PC-9 (cell line): ENCODE data around the gene MMD. TPM values are rescaled to one million over a fixed set of nuclear protein-coding genes. Genes with fewer than 3 reads are reported as not detected.

ENCODE experiments used
- BruUV-seq: library from RNA; stranded (reverse); fragments of 400-500 nt; replicated peaks from 2 replicates; lab custom pipeline; 2021; lab: Mats Ljungman, UMichigan
- CTCF ChIA-PET: fragments of 300-600 bp; sonication (Branson Sonifier 250); formaldehyde crosslinking; loops from one replicate; lab custom pipeline; 2022; ENCODE audit warnings: antibody characterized with exemption; lab: Charles Lee
- POLR2A ChIA-PET: fragments of 300-600 bp; sonication (Branson Sonifier 250); formaldehyde crosslinking; loops from one replicate; lab custom pipeline; 2022; ENCODE audit warnings: antibody characterized with exemption; ENCODE audit not compliant: unreplicated experiment; lab: Charles Lee
- DNase-seq, 2 experiments: peaks; one replicate each; pipeline versions ENCODE4 v3.0.0 to v3.0.0-alpha.2; 2015 to 2022; ENCODE audit warnings: mixed read lengths in 1 of 2
- H2AFZ ChIP-seq: fragments of 200-600 bp; sonication (generic); 2 replicates; pipeline ENCODE4 v1.8.1; 2017; ENCODE audit warnings: antibody characterized with exemption
- H3F3A ChIP-seq: fragments of 200-600 bp; sonication (generic); 2 replicates; pipeline ENCODE4 v1.8.1; 2017; ENCODE audit warnings: antibody characterized with exemption, mild to moderate bottlenecking, low read depth; ENCODE audit not compliant: insufficient read depth
- H3K27ac ChIP-seq: fragments of 200-600 bp; sonication (generic); 2 replicates; pipeline ENCODE4 v1.6.1; 2016; ENCODE audit warnings: mixed run types
- H3K27me3 ChIP-seq: fragments of 200-600 bp; sonication (generic); 2 replicates; pipeline ENCODE4 v1.6.1; 2016; ENCODE audit warnings: low read depth, mixed run types; ENCODE audit not compliant: insufficient read depth
- H3K36me3 ChIP-seq: fragments of 200-600 bp; sonication (generic); 2 replicates; pipeline ENCODE4 v1.6.1; 2016; ENCODE audit warnings: low read depth, mixed run types
- H3K4me1 ChIP-seq: fragments of 200-600 bp; sonication (generic); replicated peaks from 2 replicates; pipeline ENCODE4 v1.6.1; 2016; ENCODE audit warnings: mixed run types; ENCODE audit not compliant: insufficient read depth
- H3K4me2 ChIP-seq: fragments of 200-600 bp; sonication (generic); 2 replicates; pipeline ENCODE4 v1.6.1; 2017; ENCODE audit warnings: mixed run types
- H3K4me3 ChIP-seq: fragments of 200-600 bp; sonication (generic); 2 replicates; pipeline ENCODE4 v1.6.1; 2016; ENCODE audit warnings: mixed run types
- H3K79me2 ChIP-seq: fragments of 200-600 bp; sonication (generic); 2 replicates; pipeline ENCODE4 v1.6.1; 2017; ENCODE audit warnings: low read depth, mixed run types
- H3K9me2 ChIP-seq: fragments of 200-600 bp; sonication (generic); 2 replicates; pipeline ENCODE4 v1.8.1; 2017; ENCODE audit warnings: mild to moderate bottlenecking; ENCODE audit not compliant: insufficient read depth
- H3K9me3 ChIP-seq: fragments of 200-600 bp; sonication (generic); 2 replicates; pipeline ENCODE4 v1.8.1; 2016; ENCODE audit warnings: low read depth; ENCODE audit not compliant: insufficient read depth
- H4K20me1 ChIP-seq: fragments of 200-600 bp; sonication (generic); 2 replicates; pipeline ENCODE4 v1.8.1; 2017; ENCODE audit not compliant: insufficient read depth
- EZH2 ChIP-seq: fragments of 200-600 bp; sonication (generic); IDR thresholded peaks from 2 replicates; pipeline ENCODE4 v1.8.0; 2017; ENCODE audit warnings: antibody characterized with exemption, low read depth
- intact Hi-C: fragments of 100-400 bp; cut with micrococcal nuclease; formaldehyde crosslinking; loops from one replicate; pipeline ENCODE4 v1.10.0; 2022; ENCODE audit not compliant: unreplicated experiment
- total RNA-seq: library from RNA; stranded (reverse); gene quantifications from 2 replicates; pipeline ENCODE4 v1.2.3, GENCODE V29; 2021
- TF ChIP-seq, protein P1 (sequence below): fragments of 200-600 bp; sonication (generic); conservative IDR thresholded peaks from 2 replicates; pipeline ENCODE4 v1.6.1; 2017; ENCODE audit warnings: mixed run types, antibody characterized with exemption, mild to moderate bottlenecking, moderate library complexity

The MMD gene
- total RNA-seq, 1 experiment from 2014 or later = 7.2 TPM

DNA sequence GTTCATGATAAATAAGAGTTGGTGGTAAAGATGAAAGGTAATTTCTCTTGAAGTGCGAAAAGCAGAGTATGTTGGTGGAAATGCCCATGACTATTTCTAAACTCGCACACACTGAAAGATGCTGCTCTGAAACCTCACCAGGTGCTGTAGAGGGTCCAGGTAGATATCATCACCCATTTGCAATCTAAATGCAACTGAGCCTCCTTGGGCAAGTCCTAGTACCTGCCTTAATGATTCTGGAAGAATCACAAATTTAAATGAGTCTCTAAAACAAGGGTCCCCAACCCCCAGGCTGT is 5.9 kb upstream of the MMD start:
- Histone ChIP-seq H3K4me1 (peaks cover 27% of the 10 kb centered on the region), H3K9me3 (no peaks in the 10 kb centered on the region), H3K4me3 (no peak overlapping the region), H3K9me2 (no peaks in the 10 kb centered on the region), H3K36me3 (no peaks in the 10 kb centered on the region), H2AFZ (no peak overlapping the region), H3K27me3 (no peaks in the 10 kb centered on the region), H3K27ac (no peak overlapping the region), H4K20me1 (no peaks in the 10 kb centered on the region), H3K4me2 (no peak overlapping the region), H3F3A (peaks cover 13% of the 10 kb centered on the region; the same call in 1 of the 2 replicates), H3K79me2 (no peaks in the 10 kb centered on the region)
- TF ChIP-seq, protein P1, sequence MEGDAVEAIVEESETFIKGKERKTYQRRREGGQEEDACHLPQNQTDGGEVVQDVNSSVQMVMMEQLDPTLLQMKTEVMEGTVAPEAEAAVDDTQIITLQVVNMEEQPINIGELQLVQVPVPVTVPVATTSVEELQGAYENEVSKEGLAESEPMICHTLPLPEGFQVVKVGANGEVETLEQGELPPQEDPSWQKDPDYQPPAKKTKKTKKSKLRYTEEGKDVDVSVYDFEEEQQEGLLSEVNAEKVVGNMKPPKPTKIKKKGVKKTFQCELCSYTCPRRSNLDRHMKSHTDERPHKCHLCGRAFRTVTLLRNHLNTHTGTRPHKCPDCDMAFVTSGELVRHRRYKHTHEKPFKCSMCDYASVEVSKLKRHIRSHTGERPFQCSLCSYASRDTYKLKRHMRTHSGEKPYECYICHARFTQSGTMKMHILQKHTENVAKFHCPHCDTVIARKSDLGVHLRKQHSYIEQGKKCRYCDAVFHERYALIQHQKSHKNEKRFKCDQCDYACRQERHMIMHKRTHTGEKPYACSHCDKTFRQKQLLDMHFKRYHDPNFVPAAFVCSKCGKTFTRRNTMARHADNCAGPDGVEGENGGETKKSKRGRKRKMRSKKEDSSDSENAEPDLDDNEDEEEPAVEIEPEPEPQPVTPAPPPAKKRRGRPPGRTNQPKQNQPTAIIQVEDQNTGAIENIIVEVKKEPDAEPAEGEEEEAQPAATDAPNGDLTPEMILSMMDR = no peak
- TF ChIP-seq EZH2 = no peak
- intact Hi-C loops = no loop called here
- POLR2A ChIA-PET = no interaction called here
- no peak for DNase-seq
- CTCF ChIA-PET = no interaction called here
- no TSS peak for BruUV-seq

DNA sequence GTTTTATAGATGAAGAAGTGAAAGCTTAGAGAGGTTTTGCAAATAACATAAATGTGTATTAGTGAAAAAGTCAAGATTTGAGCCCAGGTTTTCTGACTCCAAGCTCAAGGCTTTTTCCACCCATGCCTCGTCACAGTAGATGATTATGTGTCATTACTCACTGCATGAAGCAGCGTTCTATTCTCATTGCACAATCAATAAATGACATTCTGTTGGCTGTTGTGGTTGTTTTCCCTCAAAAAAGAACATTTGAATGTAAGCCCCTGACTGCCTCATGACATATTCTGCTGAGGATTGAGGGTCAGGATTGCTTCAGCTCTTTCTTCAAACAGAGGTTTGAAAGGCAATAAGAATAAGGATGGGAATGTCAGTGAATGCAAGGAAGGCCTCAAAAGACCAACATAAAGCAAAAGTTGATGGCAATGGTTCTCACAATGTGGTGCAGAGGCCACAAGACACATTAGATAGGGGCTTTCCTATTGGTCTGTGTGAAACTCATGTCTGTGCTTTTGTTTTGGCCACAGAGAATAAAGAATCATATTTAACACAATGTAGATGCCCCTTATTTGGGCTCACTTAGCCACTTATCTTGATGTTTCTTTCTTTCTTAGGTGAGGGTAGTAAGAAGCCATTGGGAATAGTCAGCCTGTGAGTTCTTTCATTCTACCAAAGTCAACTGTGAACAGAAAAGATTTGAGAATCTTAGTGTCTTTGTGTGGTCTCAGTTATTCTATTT is 5.4 kb upstream of the MMD start:
- no peak for DNase-seq
- Histone ChIP-seq H3K9me3 (no peaks in the 10 kb centered on the region), H2AFZ (no peak overlapping the region), H4K20me1 (no peaks in the 10 kb centered on the region), H3K4me1 (peaks cover 26% of the 10 kb centered on the region), H3K36me3 (no peaks in the 10 kb centered on the region), H3K79me2 (no peaks in the 10 kb centered on the region), H3K27me3 (no peaks in the 10 kb centered on the region), H3K4me3 (no peak overlapping the region), H3F3A (peaks cover 9% of the 10 kb centered on the region; the same call in 1 of the 2 replicates), H3K4me2 (no peak overlapping the region), H3K9me2 (no peaks in the 10 kb centered on the region), H3K27ac (no peak overlapping the region)
- ChIA-PET POLR2A (no interaction called here), CTCF (no interaction called here)
- no TSS peak for BruUV-seq
- intact Hi-C loops = no loop called here
- TF ChIP-seq EZH2 = no peak
- TF ChIP-seq, protein P1 = no peak

DNA sequence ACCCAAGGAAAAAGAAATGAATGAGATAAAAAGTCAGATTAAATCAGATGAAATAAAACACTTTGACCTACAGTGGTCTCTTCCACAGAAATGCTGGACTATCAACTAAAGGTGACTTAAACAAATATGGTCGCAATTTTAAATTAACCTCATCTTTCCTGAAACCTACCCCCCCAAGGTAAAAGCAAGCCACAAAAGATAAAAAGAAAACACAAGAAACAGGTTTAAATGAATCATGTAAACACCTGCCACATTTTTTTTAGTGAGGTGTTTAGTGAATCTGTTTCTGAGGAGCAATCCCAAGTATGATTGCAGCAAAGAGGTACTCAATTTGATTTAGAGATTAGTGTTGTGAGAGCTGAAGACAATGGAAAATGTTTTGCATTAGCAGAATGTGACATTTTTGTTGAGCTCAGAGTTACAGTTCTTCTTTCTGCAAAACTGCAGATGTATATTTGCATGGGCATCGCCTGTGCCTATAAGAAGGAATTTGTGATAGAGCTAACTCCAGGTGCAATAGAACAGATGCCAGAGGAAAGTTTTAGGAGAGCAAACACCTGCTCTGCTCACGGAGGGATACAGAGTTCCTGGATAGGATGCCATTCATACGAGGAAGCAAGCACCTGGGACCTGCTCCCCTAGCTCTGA is 3.4 kb upstream of the MMD start:
- H3F3A ChIP-seq = no peaks in the 10 kb centered on the region
- ChIA-PET POLR2A (no interaction called here), CTCF (interaction anchor here (1.0 kb wide), 1 partner anchor 89 kb away, joined by 3 read pairs; no protein-coding TSS in a partner anchor)
- H3K36me3 ChIP-seq = no peaks in the 10 kb centered on the region
- peaks cover 20% of the 10 kb centered on the region; the same call in 1 of the 2 replicates for H3K4me1 ChIP-seq
- no peak overlapping the region for H3K4me3 ChIP-seq
- no peak for DNase-seq
- no TSS peak for BruUV-seq
- no peaks in the 10 kb centered on the region for H3K9me3 ChIP-seq
- no peaks in the 10 kb centered on the region for H4K20me1 ChIP-seq
- H3K27me3 ChIP-seq = no peaks in the 10 kb centered on the region
- peaks cover 10% of the 10 kb centered on the region; the same call in 1 of the 2 replicates for H3K79me2 ChIP-seq
- no peak overlapping the region for H2AFZ ChIP-seq
- intact Hi-C loops = no loop called here
- H3K27ac ChIP-seq = no peak overlapping the region
- no peak for TF ChIP-seq EZH2
- TF ChIP-seq, protein P1 = no peak
- H3K9me2 ChIP-seq = no peaks in the 10 kb centered on the region
- H3K4me2 ChIP-seq = no peak overlapping the region
